ENCODE measurements around the gene TMEM38A.
"Not testable (repeated sequence)": the region's sequence is repeated elsewhere in the genome, so short reads cannot be mapped to it uniquely, and the experiment has no call there.

TMEM38A gene

DNA sequence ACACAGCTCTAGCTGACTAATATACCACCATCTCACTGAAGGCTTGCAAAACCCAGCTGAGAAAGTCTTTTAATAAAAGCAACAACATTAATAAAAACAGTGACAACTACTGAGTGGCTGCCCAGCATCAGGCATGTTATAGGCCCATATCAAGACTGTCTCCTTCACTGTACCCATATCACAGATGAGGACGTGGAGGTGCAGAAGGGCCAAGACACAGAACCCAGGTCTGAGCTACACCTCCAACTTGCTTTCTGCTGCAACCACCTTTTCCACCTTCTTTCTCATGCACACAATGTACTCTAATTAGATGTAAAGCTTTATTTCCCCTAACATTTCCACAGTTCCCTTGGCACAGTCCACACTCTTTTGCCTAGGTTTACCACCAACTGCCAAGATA, 22.3 kb upstream of the TMEM38A start:
- DNase-seq (ENCODE audit: low read depth): no peak

DNA sequence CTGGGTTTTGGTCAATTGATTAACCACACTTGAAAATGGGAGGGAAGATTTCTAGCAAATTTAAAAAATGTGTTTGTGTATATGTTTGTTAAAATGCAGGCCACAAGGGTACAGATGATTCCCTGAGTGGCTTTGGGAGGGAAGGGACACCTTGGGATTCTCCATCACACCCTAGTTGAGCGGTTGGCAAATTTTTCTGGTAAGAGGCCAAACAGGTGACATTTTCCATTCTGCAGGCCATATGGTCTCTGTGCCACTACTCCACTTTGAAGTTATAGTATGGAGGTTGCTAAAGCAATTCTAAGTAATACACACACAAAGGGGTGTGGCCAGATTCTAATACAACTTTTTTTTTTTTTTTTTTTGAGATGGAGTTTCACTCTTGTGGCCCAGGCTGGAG, 20.0 kb upstream of the TMEM38A start:
- no peak for DNase-seq (ENCODE audit: low read depth)

DNA sequence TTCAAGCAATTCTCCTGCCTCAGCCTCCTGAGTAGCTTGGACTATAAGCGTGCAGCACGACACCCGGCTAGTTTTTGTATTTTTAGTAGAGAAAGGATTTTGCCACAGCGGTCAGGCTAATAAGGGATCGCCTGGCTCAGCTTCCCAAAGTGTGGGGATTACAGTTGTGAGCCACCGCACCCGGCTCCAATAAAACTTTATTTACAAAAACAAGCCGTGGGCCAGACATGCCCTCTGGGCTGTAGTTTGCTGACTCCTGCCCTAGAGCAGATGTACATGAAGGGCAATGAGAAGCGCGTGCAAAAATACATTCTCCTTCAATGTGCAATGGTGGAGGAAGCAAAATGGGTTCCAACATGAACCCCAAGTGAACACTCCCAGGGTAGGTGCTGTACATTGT, 19.2 kb upstream of the TMEM38A start:
- no peak for DNase-seq (ENCODE audit: low read depth)

GRCh38 chr19:16645140-16645539, 15.8 kb upstream of the TMEM38A start:
- no peak for DNase-seq (ENCODE audit: low read depth)

GRCh38 chr19:16649734-16650133, 11.2 kb upstream of the TMEM38A start:
- no peak for DNase-seq (ENCODE audit: low read depth)

DNA sequence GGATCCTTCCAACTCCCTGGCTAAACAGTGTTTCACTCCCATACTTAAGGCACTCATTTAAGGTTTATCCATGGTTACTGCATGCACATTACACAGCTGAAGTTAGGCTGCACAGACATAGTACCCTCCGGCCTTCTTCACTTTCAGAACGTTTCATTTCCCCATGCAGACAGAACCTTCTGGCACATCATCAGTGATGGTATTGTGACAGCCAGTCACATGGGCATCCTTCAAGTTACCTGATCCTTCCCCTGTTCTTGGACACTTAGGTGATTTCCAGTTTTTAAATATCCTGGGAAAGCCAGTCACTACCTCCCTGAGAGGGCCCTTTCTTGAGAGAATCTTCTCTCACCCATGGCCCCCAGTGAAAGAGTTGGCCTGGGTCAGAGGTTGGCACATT, 10.1 kb upstream of the TMEM38A start:
- DNase-seq (ENCODE audit: low read depth): no peak

- not testable (repeated sequence) for DNase-seq (ENCODE audit: low read depth)
Observed at GRCh38 chr19:16651421-16652188, 9.3 kb upstream of the TMEM38A start.

GRCh38 chr19:16652854-16653253, 8.1 kb upstream of the TMEM38A start:
- no peak for DNase-seq (ENCODE audit: low read depth)

- DNase-seq (ENCODE audit: low read depth): no peak
Observed at GRCh38 chr19:16654140-16654539, 6.8 kb upstream of the TMEM38A start.

GRCh38 chr19:16654627-16655026, 6.3 kb upstream of the TMEM38A start:
- DNase-seq (ENCODE audit: low read depth): no peak

DNA sequence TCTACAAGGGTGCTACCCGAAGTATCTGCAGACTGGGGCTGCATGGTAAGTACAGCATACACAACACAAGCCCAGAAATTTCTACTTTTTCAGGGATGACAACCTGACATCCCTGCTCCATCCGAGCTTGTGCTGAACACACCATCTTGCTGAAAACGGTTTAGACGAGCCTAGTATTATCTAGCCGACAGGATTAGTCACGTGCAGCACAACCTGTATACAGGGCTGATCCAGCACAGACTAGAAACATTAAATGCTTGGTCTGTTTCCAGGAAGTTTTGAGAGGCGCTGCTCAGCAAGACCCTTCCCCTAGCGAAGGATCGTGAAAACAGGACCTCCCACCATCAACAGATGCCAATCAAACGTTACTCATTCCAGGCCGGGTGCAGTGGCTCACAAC, 5.2 kb upstream of the TMEM38A start:
- no peak for DNase-seq (ENCODE audit: low read depth)

- DNase-seq (ENCODE audit: low read depth): no peak
Observed at GRCh38 chr19:16657384-16657783, 3.6 kb upstream of the TMEM38A start.

- no peak for DNase-seq (ENCODE audit: low read depth)
Observed at GRCh38 chr19:16659464-16659831, 1.5 kb upstream of the TMEM38A start.

- DNase-seq (ENCODE audit: low read depth): peak; percentile 92
Observed at GRCh38 chr19:16659832-16660708, 869 bp upstream of the TMEM38A start, which contains the start of gene SMIM7. Gene SMIM7, minus strand, starts transcription at chr19:16660144. Its CDS starts 34 bp downstream, at chr19:16660110.

- DNase-seq (ENCODE audit: low read depth): no peak
Observed at GRCh38 chr19:16661480-16662034, 618 bp downstream of the TMEM38A start.

GRCh38 chr19:16668176-16668575, 7.2 kb downstream of the TMEM38A start:
- no peak for DNase-seq (ENCODE audit: low read depth)

DNA sequence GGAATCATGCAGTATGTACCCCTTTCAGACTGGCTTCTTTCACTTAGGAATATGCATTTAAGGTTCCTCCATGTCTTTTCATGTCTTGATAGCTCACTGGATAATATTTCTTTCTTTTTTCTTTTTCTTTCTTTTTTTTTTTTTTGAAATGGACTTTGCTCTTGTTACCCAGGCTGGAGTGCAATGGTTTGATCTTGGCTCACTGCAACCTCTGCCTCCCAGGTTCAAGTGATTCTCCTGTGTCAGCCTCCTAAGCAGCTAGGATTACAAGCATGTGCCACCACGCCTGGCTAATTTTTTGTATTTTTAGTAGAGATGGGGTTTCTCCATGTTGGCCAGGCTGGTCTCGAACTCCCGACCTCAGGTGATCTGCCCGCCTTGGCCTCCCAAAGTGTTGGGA, 7.8 kb downstream of the TMEM38A start:
- not testable (repeated sequence) for DNase-seq (ENCODE audit: low read depth)

DNA sequence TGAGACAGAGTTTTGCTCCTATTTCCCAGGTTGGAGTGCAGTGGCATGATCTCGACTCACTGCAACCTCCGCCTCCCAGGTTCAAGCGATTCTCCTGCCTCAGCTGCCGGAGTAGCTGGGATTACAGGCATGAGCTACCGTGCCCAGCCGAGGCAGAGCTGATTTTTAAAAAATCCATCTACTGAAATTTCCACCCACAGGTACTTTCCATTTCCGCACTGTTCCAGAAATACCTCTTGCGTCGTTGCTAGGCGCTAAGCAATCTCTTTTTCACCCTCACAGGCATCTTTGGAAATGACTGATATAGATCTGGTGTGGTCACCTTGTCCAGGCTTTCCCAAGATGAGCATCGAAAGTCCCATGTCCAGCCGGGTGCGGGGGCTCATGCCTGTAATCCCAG, 9.4 kb downstream of the TMEM38A start:
- no peak for DNase-seq (ENCODE audit: low read depth)

DNA sequence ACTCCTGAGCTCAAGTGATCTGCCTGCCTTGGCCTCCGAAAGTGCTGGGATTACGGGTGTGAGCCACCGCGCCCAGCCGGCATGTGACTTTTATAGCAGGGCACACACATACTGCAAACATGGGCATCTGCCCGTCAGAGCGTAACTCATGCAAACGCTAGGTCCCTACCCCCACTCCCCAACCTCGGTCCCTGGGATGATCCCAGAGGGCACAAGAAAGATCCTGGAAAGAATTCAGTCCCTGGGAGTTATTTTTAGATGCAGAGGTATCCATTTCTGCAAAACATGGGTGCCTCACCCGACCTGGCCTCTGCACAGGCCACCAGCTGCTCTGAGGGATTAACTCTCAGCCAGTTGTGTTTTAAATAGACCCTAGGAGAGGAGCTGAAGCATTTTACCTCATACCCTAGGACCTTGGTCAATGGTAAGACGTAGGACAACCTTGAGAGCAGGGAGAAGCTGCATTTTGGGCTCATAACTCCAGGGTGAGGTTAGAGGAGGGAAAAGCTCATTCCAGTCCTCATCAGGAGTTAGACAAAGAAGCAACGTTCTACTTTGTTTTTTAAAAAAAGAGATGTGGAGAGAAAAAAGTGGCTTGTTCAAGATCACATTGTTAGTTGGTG, 10.8 kb downstream of the TMEM38A start:
- no peak for DNase-seq (ENCODE audit: low read depth)

GRCh38 chr19:16673231-16673630, 12.3 kb downstream of the TMEM38A start:
- no peak for DNase-seq (ENCODE audit: low read depth)

- DNase-seq (ENCODE audit: low read depth): not testable (repeated sequence)
Observed at GRCh38 chr19:16673839-16674238, 12.9 kb downstream of the TMEM38A start.

- DNase-seq (ENCODE audit: low read depth): no peak
Observed at GRCh38 chr19:16676101-16676798, 15.3 kb downstream of the TMEM38A start.

Measured in stimulated activated CD8-positive, alpha-beta memory T cell treated with anti-CD3 and anti-CD28 coated beads, Interleukin-7, amount 100 ng/mL, for 24 hours (primary cell).